Epithelial cell of umbilical artery (primary cell): Measurements from ENCODE around the gene CACNG6. TPM values are rescaled to one million over a fixed set of nuclear protein-coding genes. Genes with fewer than 3 reads are reported as not detected.

Source experiments
- total RNA-seq: library from RNA; depleted of rRNA; stranded (reverse); fragments of >200 nt; gene quantifications from 2 replicates; pipeline ENCODE4 v1.2.3, GENCODE V29; 2014

CACNG6 gene, protein sequence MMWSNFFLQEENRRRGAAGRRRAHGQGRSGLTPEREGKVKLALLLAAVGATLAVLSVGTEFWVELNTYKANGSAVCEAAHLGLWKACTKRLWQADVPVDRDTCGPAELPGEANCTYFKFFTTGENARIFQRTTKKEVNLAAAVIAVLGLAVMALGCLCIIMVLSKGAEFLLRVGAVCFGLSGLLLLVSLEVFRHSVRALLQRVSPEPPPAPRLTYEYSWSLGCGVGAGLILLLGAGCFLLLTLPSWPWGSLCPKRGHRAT
- total RNA-seq: 2.6 and 3.2 TPM in 2 replicates

DNA sequence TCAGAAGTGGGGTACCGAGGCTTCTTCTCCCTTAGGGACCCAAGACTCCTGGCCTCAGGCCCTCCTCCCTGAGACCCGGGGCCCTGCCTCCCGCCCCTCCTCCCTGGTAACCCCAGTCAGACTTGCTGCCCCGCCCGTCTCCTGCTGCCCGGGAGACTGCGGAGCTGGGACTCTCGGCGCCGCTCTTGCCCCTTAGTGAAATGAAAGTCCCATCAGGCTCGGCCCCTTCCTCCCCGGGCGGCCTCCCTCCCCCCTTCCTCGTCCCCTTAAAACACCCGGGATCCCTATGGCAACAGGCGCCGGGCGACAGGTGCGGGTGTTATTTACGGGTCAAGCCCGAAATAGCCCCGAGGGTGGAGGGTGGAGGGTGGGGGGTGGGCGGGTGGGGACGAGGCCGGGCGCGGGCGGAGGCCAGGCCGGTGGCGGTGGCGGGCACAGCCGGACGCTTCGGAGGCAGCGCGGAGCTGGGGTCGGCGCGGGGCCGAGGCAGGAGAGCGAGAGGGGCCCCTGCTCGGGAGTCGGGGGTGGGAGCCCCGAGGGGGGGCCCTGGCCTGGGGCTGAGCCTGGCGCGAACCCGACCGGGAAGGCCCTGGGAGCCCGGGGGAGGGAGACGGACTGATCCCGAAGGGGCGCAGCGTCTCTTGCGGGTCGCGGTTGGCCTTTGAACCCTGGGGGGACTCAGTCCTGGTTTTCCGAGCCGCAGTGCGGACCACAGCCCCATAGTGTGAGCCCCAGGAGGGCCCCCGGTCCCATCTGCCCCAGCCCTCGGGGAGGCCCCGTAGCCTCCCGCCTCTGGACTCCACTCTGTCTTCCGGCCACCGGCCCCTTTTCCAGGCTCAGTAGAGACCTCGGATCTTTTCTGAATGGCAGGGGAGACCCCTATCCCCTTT is at the start of gene CACNG6:
Gene CACNG6 (plus strand): TSS at position 414 of the 890 bp plus-strand sequence. CDS start 1,241 bp downstream, outside the sequence.

GRCh38 chr19:53962887-53963431 is 28.5 kb upstream of the CACNG6 start, which contains the start of gene CACNG8:
CACNG8 (plus strand) TSS chr19:53962937.

Other genes starting within 250 kb of the CACNG6 start
- 1.1 and 2.3 TPM in 2 replicates for gene NLRP12, start 167.3 kb upstream of the CACNG6 start, total RNA-seq
- gene MYADM, start 123.8 kb upstream of the CACNG6 start, total RNA-seq: 2.1 and 6.2 TPM in 2 replicates
- not detected in 2 replicates for gene PRKCG, start 109.4 kb upstream of the CACNG6 start, total RNA-seq
- gene CACNG7, start 82.4 kb upstream of the CACNG6 start, total RNA-seq: 0.15 and 1.9 TPM in 2 replicates
- 0.61 and 0.65 TPM in 2 replicates for gene CACNG8, start 28.7 kb upstream of the CACNG6 start, total RNA-seq
- not detected in 2 replicates for gene VSTM1, start 72.3 kb downstream of the CACNG6 start, total RNA-seq
- gene TARM1, start 89.7 kb downstream of the CACNG6 start, total RNA-seq: not detected in 2 replicates
- gene OSCAR, start 109.2 kb downstream of the CACNG6 start, total RNA-seq: not detected in 2 replicates
- 9.4 and 18.2 TPM in 2 replicates for gene NDUFA3, start 111.2 kb downstream of the CACNG6 start, total RNA-seq
- 36.6 and 40.0 TPM in 2 replicates for gene TFPT, start 124.0 kb downstream of the CACNG6 start, total RNA-seq
- gene PRPF31, start 124.1 kb downstream of the CACNG6 start, total RNA-seq: 75.7 and 92.9 TPM in 2 replicates
- gene CNOT3, start 146.1 kb downstream of the CACNG6 start, total RNA-seq: 9.1 and 9.3 TPM in 2 replicates
- 7.8 and 12.2 TPM in 2 replicates for gene LENG1, start 168.1 kb downstream of the CACNG6 start, total RNA-seq
- gene TMC4, start 181.5 kb downstream of the CACNG6 start, total RNA-seq: 0.32 TPM in 1 of 2 replicates, not detected in the other
- gene MBOAT7, start 197.9 kb downstream of the CACNG6 start, total RNA-seq: 45.1 and 83.9 TPM in 2 replicates
- gene TSEN34, start 199.7 kb downstream of the CACNG6 start, total RNA-seq: 60.0 and 74.1 TPM in 2 replicates
- gene RPS9, start 209.2 kb downstream of the CACNG6 start, total RNA-seq: 2,242 and 2,420 TPM in 2 replicates
- gene LILRB3, start 231.4 kb downstream of the CACNG6 start, total RNA-seq: not detected in 2 replicates